Measurements from ENCODE around the gene RAB32.

DNA sequence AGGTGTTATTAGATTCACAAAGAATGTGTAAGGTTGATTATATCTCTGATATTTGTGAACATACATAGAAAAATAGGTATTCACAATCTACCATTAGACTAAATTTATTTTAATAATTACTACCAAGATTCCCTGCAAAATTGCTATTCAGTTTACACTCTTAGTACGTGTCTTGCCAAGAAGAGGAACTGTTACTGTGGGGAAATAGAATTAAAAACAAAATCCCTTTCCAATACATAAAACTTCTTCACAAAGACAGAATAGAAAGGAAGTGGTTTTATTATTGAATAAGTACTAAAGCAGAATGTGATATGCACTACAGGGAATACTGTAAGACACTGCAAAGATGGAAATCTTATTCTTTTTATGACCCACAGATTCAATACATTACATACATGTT, 17.0 kb downstream of the RAB32 start:
- no peak for TF ChIP-seq POLR2A (IDR thresholded peaks at IDR 0.05; ENCODE audit: low read length)
- no peak for TF ChIP-seq GATA1 (IDR thresholded peaks at IDR 0.05; ENCODE audit: low read depth, low read length)

Measured in erythroblast (primary cell).